HG03469 (cell line): ENCODE results near the gene CEMIP2.

Experiments used
- ATAC-seq: cut with Tn5 transposase; IDR thresholded peaks from one replicate; pipeline ENCODE4 v1.9.1; 2021; ENCODE audit warnings: mild to moderate bottlenecking, moderate library complexity, moderate number of reproducible peaks; ENCODE audit not compliant: unreplicated experiment

CEMIP2 gene

DNA sequence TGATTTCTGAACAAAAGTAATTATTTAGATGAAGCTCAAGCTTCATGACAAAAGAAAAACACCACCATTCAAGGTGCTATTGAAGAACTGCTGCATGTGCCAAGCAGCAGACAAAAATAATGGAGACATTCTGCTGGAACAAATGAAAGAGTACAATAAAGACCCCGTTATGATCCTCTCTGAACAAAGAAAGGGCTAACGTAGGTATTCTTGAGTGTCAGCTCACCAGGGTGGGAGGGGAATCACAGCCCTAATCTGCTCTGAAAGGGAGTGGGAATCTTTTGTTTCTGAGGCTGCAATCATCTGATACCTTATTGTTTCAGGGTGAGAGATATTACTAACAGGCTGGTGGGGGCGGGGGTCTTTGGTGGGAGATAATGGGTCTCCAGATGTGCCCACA, 15.4 kb downstream of the CEMIP2 start:
- ATAC-seq: no peak

DNA sequence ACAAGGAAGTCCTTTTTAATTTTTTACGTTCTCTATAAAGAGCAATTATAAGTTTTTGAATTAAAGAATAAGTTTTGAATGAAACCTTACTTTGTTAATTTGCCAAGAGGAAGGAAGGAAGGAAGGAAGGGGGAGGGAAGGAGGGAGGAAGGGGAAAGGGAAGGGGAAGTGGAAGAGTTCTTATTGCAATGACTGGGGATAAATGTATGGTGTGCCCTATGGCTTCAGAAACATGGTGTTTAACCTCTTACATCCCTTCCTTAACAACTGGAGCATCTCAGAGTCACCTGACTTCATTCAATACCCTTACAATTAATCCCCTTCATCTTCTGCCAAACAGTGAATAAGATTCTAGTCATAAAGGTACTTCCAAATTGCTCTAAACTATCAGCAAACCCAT, 16.0 kb downstream of the CEMIP2 start:
- no peak for ATAC-seq

- no peak for ATAC-seq
Measured at GRCh38 chr9:71748280-71748743, 20.0 kb downstream of the CEMIP2 start.

GRCh38 chr9:71747576-71747975, 20.7 kb downstream of the CEMIP2 start:
- no peak for ATAC-seq

- no peak for ATAC-seq
Measured at GRCh38 chr9:71746758-71747125, 21.6 kb downstream of the CEMIP2 start.

DNA sequence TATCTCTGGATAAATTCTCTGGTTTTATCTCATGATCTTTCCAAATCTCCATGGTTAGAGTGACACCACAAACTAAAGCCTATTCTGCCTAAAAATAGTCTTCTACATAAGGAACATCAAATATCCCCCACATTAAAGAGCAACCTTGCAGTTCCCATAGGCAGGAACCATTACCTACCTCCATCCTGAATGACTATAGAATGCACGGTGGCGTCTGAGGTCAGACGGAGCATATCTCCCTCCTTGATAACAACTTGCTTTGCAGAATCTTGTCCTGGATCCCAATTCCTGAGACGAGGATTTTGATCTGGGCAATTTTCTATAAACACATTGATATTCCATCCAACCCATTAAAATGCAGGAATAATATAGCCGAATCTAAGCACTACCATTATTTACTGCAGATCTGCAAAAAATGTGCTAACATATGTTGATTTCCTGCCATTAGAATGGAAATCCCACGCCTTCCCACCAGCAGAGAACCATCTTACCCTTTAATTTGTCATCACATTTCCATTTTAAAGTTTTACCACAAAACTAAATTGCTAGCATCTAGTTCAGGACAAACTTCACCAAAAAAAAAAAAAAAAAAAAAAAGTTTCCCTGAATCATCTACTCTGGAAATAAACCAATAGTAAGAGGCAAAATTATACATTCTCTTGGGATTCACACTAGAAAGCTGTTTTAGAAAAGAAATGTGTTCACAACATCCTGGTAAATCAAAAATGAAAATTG, 22.1 kb downstream of the CEMIP2 start:
- no peak for ATAC-seq

- no peak for ATAC-seq
Measured at GRCh38 chr9:71744754-71745521, 23.4 kb downstream of the CEMIP2 start.

- ATAC-seq: no peak
Measured at GRCh38 chr9:71743882-71744281, 24.4 kb downstream of the CEMIP2 start.

DNA sequence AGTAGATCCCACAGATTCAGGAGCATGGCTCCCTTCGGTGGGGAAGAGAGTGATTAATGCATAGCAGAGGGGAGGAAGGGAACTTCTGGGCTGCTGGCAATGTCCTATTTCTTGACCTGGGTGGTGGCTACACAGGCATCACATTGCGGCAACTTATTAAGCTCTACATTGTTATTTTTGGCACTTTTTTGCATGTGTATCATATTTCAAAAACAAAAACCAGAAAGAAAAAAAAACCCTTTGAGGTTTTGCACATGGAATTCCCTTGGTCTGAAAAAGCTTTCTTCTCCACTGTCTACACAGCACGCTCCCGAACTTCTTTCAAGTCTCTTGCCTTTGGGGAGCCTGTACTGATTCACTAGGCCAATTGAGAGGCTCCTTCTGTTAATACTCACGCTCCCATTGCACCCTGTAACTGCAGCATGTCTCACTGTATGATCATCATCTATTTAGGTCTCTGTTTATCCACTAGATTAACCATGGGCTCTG, 25.1 kb downstream of the CEMIP2 start:
- ATAC-seq: no peak

DNA sequence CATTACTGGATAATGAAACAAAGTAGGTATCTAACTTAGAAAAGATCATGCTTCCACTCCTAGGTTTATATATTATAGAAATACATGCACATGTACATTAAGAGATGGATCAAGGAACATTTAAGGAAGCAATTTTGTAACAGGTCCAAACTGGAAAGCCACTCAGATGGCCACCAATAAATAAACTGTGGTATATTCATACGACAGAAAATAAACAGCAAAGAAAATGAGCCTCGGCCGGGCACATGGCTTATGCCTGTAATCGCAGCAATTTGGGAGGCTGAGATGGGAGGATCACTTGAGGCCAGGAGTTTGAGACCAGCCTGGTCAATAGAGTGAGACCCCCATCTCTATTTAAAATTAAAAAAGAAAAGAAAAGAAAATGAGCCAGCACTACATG, 25.6 kb downstream of the CEMIP2 start:
- ATAC-seq: no peak

DNA sequence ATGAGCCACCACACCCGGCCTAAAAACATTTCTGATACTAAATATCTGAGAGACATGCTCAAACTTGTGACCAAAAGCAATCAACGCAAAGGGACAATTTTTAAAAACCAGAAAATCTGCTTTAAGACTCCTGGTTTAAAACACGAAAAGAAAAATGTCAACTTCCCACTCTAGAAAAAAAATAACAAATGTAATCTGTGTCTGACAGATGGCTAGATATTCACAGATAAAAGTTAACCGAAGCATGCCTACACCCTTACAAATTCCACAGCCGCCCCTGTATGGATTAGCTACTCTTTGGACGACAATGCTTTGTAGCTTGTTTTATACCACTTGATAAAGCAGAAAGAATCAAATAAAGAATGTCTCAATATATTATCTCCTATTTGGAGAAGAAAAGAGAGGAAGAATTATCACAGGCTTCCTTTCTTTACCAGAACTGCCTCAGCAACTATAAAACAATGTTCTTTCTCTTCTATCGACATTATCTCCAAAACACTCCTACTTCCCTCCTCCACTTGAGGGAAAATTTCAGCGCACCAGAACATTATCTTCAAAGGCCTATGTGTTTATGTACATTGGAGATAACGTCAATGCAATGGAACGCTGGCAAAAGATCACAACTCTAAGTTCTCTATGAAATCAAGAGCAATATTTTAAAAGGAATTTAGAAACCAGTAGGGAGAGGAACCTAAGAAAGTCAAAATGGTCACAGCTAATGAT, 26.2 kb downstream of the CEMIP2 start:
- no peak for ATAC-seq

DNA sequence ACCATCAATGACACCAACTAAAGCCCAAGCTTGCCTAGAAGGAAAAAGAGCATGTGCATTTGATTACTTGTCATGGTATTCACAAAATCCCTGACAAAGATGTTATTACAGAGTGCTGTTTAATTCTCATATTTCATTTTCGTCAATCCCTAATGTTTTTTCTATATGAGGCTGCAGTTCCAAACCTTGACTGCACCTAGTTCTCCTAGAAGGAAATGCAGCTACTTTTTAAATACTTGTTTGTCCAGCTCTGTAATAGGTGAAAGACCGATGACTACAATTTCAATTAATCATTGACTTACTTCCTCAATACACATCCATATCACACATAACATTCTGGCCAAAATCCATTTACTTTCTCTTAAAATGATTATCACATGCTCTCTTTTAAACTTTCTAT, 28.1 kb downstream of the CEMIP2 start:
- ATAC-seq: no peak

- no peak for ATAC-seq
Measured at GRCh38 chr9:71737455-71737854, 30.9 kb downstream of the CEMIP2 start.

- no peak for ATAC-seq
Measured at GRCh38 chr9:71736236-71736635, 32.1 kb downstream of the CEMIP2 start.

GRCh38 chr9:71734950-71735349, 33.4 kb downstream of the CEMIP2 start:
- ATAC-seq: no peak

DNA sequence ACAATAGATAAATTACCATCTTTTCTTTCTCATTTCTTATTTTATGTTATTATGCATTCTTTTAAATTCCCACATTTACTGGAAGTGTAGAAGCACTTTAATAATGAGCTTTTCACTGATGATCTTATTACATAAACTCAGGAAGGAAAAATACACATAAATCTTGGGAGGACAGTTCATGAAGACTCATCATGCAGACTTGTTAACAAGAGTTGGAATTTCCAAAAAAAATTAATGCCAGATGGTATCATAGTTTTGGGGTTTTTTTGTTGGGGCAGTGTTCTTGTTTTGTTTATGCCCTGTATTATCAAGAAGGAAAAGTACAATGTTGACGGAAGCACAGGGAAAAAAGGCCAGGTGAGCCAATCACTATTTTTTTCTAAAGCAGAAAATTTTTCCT, 35.1 kb downstream of the CEMIP2 start:
- no peak for ATAC-seq

- no peak for ATAC-seq
Measured at GRCh38 chr9:71729816-71730526, 38.3 kb downstream of the CEMIP2 start.

DNA sequence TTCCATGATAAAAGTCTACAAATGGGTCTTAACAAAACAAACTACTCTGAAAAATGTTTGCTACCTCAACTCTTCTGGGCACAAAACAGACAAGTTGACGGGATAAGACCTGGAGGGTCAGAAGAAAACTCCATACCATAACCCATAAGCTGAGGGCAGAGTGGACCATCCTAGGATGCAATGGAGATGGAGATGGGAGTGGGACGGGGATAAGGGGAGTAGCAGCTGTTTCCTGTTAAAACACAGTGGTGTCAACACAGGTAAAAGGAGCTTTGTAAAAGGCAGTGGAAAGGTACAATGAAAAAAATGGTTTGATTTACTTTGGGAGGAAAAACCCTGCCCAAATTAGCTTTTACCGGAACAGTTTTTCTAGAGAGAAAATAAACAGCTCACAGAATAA, 41.6 kb downstream of the CEMIP2 start:
- ATAC-seq: no peak

GRCh38 chr9:71725590-71726338, 42.5 kb downstream of the CEMIP2 start:
- no peak for ATAC-seq

GRCh38 chr9:71721855-71722254, 46.5 kb downstream of the CEMIP2 start:
- ATAC-seq: no peak
